AG08396 (cell line): ENCODE data around the gene FMNL1.
A peak's percentile ranks its signal among the peaks of the same experiment; 100 is the strongest.

ENCODE experiments used
- DNase-seq: peaks from one replicate; pipeline ENCODE4 v3.0.0; 2012; ENCODE audit warnings: low spot score, mixed read lengths

The FMNL1 gene

GRCh38 chr17:45279898-45280297 is 58.2 kb downstream of the FMNL1 start:
- no peak for DNase-seq

- peak; percentile 59 for DNase-seq
Measured at GRCh38 chr17:45282683-45283644, 61.3 kb downstream of the FMNL1 start.

DNA sequence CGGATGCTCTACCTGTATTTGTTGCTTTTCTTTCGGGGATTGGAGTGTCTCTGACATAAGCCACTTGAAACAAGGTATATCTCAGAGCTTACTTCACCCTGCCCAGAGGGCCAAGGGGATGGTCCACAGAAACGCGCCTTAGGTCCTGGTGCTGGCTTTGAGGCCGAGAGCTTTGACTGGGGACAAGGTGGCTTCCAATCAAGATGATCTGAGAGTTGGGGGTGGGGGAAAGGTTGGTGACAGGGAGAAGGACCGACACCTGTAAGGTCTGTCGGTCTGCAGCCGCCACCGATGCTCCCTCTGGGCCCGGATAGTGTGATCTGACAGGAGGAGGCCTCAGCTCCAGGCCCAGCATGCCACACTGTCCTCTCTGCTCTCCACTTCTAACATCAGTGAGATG is 62.0 kb downstream of the FMNL1 start:
- DNase-seq: no peak

DNA sequence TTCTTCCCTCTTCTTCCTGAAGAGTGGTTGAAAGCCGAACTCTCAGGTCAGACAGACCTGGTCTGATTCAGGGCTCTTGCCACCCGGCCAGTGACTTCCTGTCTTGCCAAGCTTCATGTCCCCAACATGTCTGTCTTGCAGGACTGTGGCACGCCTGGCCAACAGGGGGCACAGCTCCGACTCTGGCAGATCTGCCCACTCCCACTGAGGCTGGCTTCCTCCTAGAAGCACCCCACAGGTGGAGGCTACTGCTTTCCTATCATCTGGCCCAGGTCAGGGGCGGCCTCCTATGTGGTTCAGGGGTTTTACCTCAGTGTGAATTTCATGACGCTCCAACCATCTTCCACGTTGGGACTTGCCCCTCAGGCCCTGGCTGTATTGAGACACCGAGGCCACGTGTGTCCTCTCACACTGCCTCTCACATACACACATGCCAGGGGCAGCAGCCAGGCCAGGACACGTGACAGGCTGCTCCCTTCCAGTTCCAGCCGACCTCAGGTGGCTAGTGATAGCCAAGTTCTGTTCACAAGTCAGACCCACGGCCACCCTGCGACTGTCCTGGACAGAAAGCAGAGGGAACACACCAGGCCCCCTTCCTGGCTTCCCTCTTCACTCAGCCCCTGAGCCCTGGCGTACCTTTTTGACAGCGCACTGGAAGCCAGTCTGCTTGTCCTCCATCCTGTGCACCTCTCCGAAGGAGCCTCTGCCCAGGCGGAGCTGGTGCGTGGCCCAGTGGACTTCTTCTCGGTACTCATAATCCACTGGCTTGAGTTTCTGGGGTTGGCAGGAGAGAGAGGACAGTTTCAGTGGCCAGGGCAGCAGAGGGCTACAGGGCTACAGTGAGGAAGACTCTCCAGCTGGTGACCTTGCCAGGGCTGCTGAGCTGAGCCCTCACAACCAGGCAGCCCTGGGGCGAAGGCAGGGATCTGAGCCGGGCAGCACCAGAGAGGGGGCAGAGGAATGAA is 62.8 kb downstream of the FMNL1 start:
- DNase-seq: no peak

DNA sequence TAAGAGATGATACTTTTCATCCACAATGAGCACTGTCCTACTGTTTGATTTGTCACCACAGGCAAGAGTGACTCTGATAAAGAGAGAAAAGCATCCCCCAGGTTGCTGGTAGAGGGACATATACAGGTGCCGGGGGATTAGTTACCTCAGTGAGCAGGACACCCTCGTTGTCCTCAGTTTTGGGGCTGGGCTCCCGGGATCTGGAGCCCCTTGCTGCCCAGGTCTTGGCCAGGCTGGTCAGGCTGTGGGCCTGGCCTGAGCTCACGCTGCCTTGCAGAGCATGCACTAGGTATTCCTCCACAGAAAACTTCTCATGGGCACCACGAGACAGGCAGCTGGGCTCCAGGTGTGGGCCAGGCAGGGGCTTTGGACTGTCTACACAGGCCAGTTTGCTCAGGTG is 64.6 kb downstream of the FMNL1 start:
- no peak for DNase-seq

- DNase-seq: no peak
Measured at GRCh38 chr17:45287526-45288500, 66.1 kb downstream of the FMNL1 start.

DNA sequence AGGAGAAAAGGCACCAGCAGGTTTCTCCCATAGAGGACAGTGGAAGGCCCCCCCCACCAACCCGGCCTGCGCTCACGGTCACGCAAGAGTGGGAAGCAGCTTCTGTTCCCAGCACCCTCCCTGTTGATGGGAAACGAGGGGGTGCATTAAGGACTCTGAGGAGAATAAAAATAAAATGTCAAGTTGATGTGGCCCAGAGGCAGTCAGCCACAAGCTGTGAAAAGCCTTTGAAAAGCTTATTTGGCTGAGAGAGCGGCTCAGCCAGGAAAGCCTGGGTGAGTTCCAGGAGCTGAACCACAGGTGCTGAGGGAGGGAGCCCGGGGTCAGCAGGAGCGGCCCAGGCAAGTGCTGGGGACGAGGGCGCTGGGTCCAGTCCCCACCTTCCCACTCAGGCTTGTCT is 67.1 kb downstream of the FMNL1 start:
- no peak for DNase-seq

- no peak for DNase-seq
Measured at GRCh38 chr17:45289301-45290268, 67.9 kb downstream of the FMNL1 start.

DNA sequence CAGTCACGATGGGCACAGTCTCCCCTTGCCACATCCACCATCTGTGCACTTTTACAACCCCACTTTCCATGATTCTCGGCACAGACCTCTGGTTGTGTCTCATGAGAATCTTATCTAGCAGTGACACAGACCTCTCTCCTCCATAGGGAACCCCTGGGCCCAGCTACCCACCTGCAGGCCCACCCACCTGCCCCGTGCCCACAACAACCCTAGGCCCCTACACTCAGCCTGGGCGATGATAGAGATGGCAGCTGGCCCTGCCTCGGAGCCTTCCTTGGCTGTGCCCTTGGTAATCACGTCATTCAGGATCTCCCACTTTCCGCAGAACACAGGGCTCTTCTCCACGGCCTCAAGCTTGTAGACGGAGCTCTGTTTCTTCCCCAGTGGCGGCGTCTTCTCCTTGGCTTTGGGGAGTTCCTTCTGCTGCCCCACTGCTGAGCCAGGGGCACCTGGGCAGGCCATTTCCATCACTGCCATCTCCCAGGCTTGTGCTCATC is 68.6 kb downstream of the FMNL1 start:
- no peak for DNase-seq

DNA sequence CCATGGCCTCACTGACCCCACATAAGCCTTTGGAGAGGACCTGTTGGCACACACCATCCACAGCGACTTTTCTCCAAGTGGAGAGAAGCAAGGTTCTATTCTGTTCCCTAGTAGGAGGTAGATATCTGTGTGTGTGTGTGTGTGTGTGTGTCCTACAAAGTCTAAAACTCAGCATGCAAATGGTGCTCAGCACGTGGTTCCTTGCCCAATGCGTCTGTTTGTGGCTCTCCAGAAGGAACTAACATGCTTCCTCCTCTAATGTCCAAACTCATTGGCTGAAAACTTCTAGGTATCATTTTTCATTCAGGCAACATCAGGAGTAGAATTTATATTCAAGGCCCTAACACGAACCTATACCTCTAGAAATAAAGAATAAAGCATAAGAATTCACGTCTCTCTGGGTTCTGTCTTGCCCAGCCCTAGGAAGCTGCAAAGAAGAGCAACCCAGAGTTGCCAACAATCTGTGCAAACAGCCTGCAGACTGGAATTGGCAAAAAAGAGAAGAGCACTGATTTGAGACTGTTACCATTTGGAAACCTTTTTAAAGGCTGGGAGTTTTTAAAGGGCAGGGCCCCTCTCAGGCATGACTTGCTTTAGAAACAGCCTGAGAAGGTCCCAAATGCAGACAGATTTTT is 69.6 kb downstream of the FMNL1 start:
- DNase-seq: no peak

DNA sequence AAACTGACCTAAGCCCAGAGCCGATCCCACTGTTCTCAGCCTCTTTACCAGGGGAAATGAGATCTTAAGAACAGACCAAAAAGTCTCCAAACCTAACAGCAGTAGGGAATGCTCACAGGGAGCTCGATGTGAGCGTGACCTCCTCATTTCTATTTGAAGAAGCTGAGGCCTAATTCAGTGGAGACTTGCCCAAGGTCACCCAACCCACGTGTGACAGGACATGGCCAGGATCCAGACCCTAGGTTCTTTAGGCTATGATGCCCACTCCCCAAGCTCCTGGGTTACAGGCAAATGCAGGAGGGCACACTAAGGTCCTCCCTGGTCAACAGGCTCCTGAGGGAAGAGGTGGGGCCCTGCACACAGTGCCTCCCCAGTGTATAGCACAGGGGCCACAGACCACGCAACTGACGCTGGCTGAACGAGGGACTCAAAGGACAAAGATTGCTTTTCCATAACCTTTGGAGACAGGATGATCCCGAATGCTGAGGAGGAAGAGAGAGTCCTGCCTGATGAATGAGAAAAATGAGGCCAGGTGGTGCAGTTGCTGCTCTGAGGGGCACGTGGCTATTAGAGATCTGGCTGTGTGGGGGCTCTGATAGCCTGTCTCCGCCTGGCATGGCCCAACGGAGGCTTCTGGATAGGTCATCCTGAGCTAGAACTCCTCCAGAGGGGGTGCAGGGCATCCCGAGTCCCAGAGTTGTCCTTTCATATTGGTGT is 71.2 kb downstream of the FMNL1 start:
- DNase-seq: no peak

GRCh38 chr17:45293413-45294211 is 71.9 kb downstream of the FMNL1 start:
- DNase-seq: peak; percentile 83

- DNase-seq: peak; percentile 74
Measured at GRCh38 chr17:45294506-45294905, 72.8 kb downstream of the FMNL1 start.

DNA sequence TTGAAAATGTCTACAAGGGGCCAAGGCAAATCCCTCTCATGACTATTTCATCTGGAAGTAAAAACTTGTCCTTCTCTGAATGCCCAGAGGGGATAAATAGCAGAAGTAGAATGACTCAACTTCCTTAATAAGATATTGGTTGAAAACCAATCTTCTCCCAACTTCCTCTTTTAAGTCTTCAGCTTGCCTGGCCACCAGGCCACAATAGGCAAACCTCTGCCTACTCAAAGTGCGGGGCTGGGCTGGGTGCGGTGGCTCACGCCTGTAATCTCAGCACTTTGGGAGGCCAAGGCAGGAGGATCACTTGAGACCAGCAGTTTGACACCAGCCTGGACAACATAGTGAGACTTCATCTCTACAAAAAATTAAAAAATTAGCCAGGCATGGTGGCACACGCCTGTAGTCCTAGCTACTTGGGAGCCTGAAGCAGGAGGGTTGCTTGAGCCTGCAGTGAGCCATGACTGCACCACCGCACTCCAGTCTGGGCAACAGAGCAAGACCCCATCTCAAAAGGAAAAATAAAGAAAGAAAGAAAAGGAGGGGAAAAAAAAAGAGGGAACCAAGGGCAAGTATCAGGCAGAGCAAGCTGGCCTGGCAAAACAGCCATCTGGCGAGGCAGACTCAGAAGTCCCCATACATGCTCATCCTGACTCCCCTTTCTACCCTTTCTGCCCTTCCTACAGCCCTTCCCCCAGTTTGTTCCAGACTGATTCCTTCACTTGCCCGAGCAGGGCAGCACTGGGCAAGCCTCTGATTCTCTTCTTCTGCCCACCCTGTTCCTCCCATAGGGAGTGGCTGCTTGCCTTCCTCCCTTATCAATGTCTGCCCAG is 74.5 kb downstream of the FMNL1 start:
- no peak for DNase-seq

GRCh38 chr17:45296833-45297124 is 75.1 kb downstream of the FMNL1 start:
- no peak for DNase-seq
